Measurements from ENCODE around the gene FNDC11. TPM values are rescaled to one million over a fixed set of nuclear protein-coding genes. Genes with fewer than 3 reads are reported as not detected.

FNDC11 gene
- total RNA-seq, 2 experiments from 2014 or later = 1.7 to 1.8 TPM

DNA sequence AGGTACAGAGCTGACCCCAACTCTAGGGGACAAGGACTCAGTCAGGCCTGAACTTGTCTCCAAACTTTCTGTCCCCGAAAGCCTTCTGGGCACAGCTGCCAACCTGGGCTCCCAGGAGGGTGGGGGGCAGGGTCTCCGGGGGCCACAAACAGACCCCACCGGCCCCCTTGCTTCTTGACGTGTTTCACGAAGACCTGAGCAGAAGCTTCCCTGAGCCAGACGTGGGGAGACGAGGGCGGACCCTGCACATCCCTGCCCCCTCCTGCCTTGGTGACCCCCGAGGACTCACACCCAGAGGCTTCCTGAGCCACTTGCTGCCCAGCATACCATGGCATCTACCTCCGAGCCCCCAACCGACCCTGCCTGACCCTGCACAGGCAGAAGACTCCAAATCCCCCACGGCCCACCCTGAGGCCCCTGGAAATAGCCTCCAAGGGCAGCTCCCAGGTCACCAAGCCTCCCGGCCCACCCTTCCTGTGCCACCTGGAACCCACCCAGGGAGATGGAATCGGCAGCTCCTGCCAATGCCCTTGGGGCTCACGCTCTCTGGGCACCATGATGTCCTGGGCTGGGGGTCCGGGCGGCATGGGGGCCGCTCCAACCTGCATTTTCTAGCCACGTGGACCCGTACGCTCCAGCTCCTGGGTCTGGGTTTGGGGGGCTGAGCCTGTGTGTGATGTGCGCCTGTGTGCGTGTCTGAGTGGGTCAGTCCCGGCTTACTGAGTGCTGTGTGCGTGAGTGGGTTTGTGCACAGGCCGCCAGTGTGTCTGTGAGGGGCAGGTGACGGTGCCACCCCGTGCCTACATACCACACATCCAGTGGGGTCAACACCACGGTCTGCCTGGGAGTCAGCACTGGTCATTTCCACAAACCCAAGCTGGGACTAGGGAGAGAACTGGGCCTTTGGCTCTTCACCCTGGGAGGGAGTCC lies 14.3 kb upstream of the FNDC11 start:
- Mint-ChIP-seq H3K4me1 (ENCODE audit: low read depth) (peaks cover 16% of the 10 kb centered on the region), H3K9me3 (no peaks in the 10 kb centered on the region), H3K27me3 (no peaks in the 10 kb centered on the region), H3K4me3 (no peak overlapping the region), H3K27ac (no peak overlapping the region), H3K36me3 (ENCODE audit: low read depth) (no peaks in the 10 kb centered on the region)
- no peaks in the 10 kb centered on the region for H3K9me3 ChIP-seq (ENCODE audit: control insufficient read depth in 1 of 2, insufficient read depth in 1 of 2, low read length in 2 of 2)
- H3K4me3 ChIP-seq (ENCODE audit: low read length) = no peak overlapping the region
- DNase-seq (no peak), ATAC-seq (ENCODE audit: poor library complexity) (no peak)
- intact Hi-C loops (cut with DNase I, micrococcal nuclease) = loop anchor here (2.0 to 5.0 kb wide), 7 partner anchors 39 to 583 kb away; partner anchors contain the start of genes SAMD10 (in 1 of the 2) and TPD52L2 (in 1 of the 2)
- TF ChIP-seq, protein P1, sequence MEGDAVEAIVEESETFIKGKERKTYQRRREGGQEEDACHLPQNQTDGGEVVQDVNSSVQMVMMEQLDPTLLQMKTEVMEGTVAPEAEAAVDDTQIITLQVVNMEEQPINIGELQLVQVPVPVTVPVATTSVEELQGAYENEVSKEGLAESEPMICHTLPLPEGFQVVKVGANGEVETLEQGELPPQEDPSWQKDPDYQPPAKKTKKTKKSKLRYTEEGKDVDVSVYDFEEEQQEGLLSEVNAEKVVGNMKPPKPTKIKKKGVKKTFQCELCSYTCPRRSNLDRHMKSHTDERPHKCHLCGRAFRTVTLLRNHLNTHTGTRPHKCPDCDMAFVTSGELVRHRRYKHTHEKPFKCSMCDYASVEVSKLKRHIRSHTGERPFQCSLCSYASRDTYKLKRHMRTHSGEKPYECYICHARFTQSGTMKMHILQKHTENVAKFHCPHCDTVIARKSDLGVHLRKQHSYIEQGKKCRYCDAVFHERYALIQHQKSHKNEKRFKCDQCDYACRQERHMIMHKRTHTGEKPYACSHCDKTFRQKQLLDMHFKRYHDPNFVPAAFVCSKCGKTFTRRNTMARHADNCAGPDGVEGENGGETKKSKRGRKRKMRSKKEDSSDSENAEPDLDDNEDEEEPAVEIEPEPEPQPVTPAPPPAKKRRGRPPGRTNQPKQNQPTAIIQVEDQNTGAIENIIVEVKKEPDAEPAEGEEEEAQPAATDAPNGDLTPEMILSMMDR (IDR thresholded peaks at IDR 0.05) = no peak
- ChIA-PET CTCF (no interaction called here), POLR2A (interaction anchor here (3.5 to 3.9 kb wide), 3 partner anchors 18 to 102 kb away, joined by 17 to 71 read pairs (median 33); partner anchors contain the start of genes GMEB2 and PPDPF)
- no peak overlapping the region for H3K27ac ChIP-seq (ENCODE audit: low read depth in 1 of 2, low read length in 2 of 2)
- H3K36me3 ChIP-seq (ENCODE audit: insufficient read depth, low read length) = no peaks in the 10 kb centered on the region
- H3K27me3 ChIP-seq (ENCODE audit: control insufficient read depth in 1 of 2, insufficient read depth in 2 of 2, low read length in 2 of 2) = no peaks in the 10 kb centered on the region
- H3K4me1 ChIP-seq (ENCODE audit: insufficient read depth, low read length) = peaks cover 37% of the 10 kb centered on the region

DNA sequence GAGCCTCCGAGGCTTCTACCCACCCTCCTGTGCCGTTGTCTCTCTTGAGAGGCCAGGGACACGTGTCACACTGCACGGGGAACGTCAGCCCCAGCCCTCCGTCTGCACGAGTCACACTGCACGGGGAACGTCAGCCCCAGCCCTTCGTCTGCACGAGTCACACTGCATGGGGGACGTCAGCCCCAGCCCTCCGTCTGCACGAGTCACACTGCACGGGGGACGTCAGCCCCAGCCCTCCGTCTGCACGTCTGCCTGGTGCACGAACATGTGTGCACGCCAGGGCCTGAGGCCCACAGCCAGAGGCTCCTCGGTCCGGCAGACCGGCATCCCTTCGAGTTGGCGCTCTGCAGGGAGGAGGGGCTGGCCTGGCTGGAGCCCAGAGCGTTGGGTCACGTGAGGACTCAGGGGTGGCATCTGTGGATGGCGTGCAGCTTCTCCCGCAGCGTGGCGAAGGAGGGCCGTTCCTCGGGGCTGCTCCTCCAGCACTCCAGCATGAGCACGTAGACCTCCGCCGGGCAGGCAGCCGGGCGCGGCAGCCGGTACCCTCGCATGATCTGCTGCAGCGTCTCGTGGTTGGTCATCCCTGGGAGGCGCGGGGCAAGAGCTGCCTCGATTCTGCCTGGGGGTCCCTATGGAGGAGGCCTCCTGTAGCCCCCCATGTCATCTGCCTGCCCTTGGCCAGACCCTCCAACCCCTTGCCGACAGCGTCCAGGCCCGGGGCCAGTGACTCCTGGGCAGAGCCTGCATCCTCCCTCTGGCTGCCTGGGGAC lies 13.4 kb upstream of the FNDC11 start:
- peaks cover 16% of the 10 kb centered on the region for H3K4me1 Mint-ChIP-seq (ENCODE audit: low read depth)
- Histone ChIP-seq H3K9me3 (ENCODE audit: control insufficient read depth in 1 of 2, insufficient read depth in 1 of 2, low read length in 2 of 2) (no peaks in the 10 kb centered on the region), H3K27me3 (ENCODE audit: control insufficient read depth in 1 of 2, insufficient read depth in 2 of 2, low read length in 2 of 2) (no peaks in the 10 kb centered on the region), H3K36me3 (ENCODE audit: insufficient read depth, low read length) (no peaks in the 10 kb centered on the region), H3K4me3 (ENCODE audit: low read length) (no peak overlapping the region), H3K27ac (ENCODE audit: low read depth in 1 of 2, low read length in 2 of 2) (no peak overlapping the region), H3K4me1 (ENCODE audit: insufficient read depth, low read length) (peaks cover 37% of the 10 kb centered on the region)
- intact Hi-C loops (cut with DNase I, micrococcal nuclease) = no loop called here
- DNase-seq (no peak), ATAC-seq (ENCODE audit: poor library complexity) (no peak)
- no peaks in the 10 kb centered on the region for H3K27me3 Mint-ChIP-seq
- ChIA-PET CTCF (no interaction called here), POLR2A (interaction anchor here (0.8 kb wide), 1 partner anchor 12 kb away, joined by 3 read pairs; no protein-coding TSS in a partner anchor)
- TF ChIP-seq, protein P1 (IDR thresholded peaks at IDR 0.05) = no peak
- H3K4me3 Mint-ChIP-seq = no peak overlapping the region
- H3K9me3 Mint-ChIP-seq = no peaks in the 10 kb centered on the region
- no peaks in the 10 kb centered on the region for H3K36me3 Mint-ChIP-seq (ENCODE audit: low read depth)
- no peak overlapping the region for H3K27ac Mint-ChIP-seq

DNA sequence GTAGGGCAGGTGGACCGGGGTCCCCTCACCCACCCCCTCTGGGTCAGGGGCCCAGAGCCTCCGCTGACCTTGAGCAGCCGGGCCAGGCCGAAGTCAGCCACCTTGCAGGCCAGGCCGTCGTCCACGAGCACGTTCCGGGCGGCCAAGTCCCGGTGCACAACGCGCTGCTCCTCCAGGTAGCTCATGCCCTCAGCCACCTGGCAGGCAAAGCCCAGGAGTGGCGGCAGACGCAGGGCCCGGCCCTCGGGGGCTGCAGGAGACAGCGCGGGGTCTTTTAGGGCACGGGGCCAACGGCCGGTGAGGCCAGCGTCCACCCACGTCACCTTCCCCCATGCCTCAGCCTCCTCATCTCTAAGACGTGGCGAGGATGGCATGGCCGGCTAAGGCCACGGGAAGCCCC lies 12.6 kb upstream of the FNDC11 start:
- no peaks in the 10 kb centered on the region for H3K36me3 Mint-ChIP-seq (ENCODE audit: low read depth)
- ChIA-PET CTCF (no interaction called here), POLR2A (interaction anchor here (0.8 kb wide), 1 partner anchor 11 kb away, joined by 3 read pairs; no protein-coding TSS in a partner anchor)

More for the DNA sequence above, 12.6 kb upstream of the FNDC11 start:
- Mint-ChIP-seq H3K4me3 (no peak overlapping the region), H3K27me3 (no peaks in the 10 kb centered on the region), H3K27ac (no peak overlapping the region), H3K9me3 (no peaks in the 10 kb centered on the region), H3K4me1 (ENCODE audit: low read depth) (peaks cover 13% of the 10 kb centered on the region)
- DNase-seq = no peak
- Histone ChIP-seq H3K27me3 (ENCODE audit: control insufficient read depth in 1 of 2, insufficient read depth in 2 of 2, low read length in 2 of 2) (no peaks in the 10 kb centered on the region), H3K4me1 (ENCODE audit: insufficient read depth, low read length) (peaks cover 35% of the 10 kb centered on the region), H3K27ac (ENCODE audit: low read depth in 1 of 2, low read length in 2 of 2) (no peak overlapping the region), H3K4me3 (ENCODE audit: low read length) (no peak overlapping the region), H3K9me3 (ENCODE audit: control insufficient read depth in 1 of 2, insufficient read depth in 1 of 2, low read length in 2 of 2) (no peaks in the 10 kb centered on the region), H3K36me3 (ENCODE audit: insufficient read depth, low read length) (no peaks in the 10 kb centered on the region)
- TF ChIP-seq, protein P1 (IDR thresholded peaks at IDR 0.05) = no peak
- ATAC-seq (ENCODE audit: poor library complexity) = no peak
- intact Hi-C loops (cut with DNase I, micrococcal nuclease) = no loop called here
